Adrenal gland (tissue), 5 donors: ENCODE results near the gene ATP11B.

Experiments used
- CTCF ChIP-seq, 6 experiments: fragments of 450-650 bp in 4 of 6; fragments of 200-600 bp in 2 of 6; sonication (generic) in 1 of 6; IDR thresholded peaks; 1 replicate in 5 of 6; 2 replicates in 1 of 6; pipeline versions ENCODE4 v1.5.1 to v1.8.0; 2016 to 2021; ENCODE audit warnings: antibody characterized with exemption in 6 of 6, mild to moderate bottlenecking in 2 of 6, moderate library complexity in 1 of 6
- POLR2A ChIP-seq, 2 donors: fragments of 450-650 bp; IDR thresholded peaks; one replicate each; pipeline ENCODE4 v1.6.1; 2017; ENCODE audit warnings: antibody characterized with exemption in 2 of 2, mild to moderate bottlenecking in 2 of 2, moderate library complexity in 1 of 2
- donor health status: DM: no; HTN: no; CAD: no.

- TF ChIP-seq CTCF (IDR thresholded peaks at IDR 0.05) (no peak), POLR2A (IDR thresholded peaks at IDR 0.05) (no peak)
Measured at GRCh38 chr3:182969277-182969676, 176.0 kb downstream of the ATP11B start.
